NCI-H1417 (cell line): ENCODE measurements around the gene COL13A1.

ENCODE experiments used
- DNase-seq, 3 experiments: peaks; one replicate each; lab custom pipeline; 2025; lab: John Stamatoyannopoulos, UW

Gene COL13A1

DNA sequence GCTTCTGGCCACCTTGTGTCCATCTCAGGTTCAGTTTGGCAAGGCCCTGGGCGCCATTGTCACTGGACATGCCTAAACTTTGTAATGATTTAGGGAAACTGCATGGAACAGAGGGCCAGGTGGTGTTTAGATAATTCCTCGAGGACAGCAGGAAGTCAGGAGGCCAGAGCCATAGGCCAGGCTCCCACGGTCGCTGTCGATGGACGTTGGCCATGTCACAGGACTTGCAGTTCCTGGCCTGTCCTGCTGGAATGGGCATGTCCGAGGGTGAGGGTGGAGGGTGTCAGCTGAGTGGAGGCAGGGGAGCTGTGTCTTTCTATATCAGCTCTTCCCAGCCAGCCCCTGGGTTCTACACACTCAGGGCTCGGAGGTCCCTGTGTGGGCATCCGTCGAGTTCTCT is 143.1 kb downstream of the COL13A1 start:
- no peak for DNase-seq

DNA sequence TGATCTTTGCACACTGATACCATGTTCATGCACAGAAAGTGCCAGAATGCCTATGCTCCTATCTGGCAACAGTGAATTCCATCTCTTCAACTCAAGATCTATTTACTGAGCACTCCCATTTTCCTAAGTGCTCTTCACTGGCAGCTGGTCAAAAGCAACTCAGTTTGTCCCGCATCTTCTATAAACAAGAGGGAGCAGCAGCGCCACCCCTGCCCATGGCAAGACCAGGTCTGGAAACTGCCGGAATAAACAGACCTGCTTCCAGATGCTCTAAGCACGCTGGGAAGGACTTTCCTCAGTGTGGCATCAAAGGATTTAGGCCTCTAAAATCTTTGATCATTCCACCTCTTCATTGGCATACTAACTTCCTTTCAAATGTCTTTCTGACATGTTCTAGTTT is 146.6 kb downstream of the COL13A1 start:
- peak in 1 of 3 experiments; percentile 71 for DNase-seq

DNA sequence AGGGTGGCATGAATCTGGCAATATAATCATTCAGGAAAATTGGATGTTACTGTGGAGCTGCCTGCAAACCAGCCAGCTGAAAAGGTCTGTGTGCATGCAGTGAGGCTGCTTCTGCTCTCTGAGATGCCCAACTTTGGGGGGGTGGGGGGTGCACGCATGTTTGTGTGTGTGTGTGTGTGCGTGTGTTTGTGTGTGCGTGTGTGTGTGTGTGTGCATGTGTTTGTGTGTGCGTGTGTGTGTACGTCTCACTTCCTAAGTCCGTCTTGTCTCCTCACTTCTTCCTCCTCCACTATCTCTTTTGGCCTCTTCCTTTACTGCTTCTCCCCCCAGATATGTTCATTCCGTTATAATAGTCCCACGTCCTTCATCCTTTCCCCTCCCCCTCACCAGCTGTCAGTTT is 148.1 kb downstream of the COL13A1 start:
- no peak for DNase-seq

DNA sequence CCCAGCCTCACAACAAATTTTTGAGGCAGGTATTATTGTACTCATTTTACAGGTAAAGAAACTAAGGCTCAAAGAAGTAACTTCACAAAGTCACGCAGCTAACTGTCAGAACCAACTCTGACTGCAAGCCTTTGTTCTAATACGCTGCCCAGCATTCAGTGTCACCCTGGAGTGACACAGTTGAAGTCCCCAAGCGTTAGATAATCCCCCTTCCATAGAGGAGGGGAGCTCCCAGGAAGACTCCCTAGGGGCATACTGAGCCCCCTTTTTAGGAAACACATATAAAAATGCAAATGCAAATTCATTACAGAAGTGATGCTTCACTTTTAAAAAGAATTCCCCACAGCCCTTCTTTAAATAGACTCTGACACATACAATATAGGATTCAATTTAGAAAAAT is 150.0 kb downstream of the COL13A1 start:
- no peak for DNase-seq

DNA sequence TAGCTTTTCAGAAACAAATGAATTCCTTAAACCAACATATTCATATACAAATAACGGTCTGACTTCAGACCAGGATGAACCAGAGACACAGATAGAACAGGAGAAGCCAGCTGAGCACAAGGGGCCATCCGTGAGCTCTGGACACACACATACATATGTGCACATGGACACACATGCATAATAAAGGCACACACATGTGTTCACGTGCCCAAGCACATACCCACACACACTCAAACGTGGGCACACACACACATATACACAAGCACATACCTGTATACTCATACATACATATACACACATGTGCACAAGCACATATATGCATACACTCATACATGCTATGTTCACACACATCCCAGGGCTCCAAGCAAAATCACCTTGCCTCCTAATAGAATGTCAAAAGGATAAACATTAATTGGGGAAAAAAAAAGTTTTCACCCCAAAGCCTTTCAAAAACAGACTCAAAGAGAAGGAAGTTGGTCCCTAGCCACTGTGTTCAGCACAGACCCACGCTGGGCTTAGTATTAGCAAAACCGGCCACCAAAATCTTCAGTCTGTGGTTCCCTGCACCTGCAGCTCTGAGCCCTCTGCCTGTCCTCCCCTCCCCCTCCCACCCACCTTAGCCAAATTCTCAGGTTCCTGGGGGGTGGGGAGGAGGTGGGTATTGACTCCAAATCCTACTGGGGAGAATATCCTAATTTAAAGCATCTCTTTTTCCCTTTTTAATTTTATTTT is 150.5 kb downstream of the COL13A1 start:
- no peak for DNase-seq

DNA sequence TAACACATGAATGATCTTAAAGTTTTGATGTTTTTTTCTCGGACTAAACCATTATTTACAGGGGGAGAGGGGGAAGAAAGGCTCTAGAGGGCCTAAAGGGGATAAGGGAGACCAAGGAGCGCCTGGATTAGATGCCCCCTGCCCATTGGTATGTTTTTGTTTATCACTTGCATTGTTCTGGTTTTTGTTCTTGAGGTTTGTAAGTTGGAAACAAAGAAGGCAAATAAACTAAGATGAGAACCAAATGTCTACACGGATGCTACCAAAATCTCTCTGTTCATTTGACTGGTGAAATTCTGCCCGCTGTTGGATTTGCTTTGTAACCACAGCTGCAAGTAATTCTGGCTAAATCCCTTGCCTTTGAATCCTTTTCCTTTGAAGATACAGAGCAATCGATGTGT is 151.1 kb downstream of the COL13A1 start:
- no peak for DNase-seq

DNA sequence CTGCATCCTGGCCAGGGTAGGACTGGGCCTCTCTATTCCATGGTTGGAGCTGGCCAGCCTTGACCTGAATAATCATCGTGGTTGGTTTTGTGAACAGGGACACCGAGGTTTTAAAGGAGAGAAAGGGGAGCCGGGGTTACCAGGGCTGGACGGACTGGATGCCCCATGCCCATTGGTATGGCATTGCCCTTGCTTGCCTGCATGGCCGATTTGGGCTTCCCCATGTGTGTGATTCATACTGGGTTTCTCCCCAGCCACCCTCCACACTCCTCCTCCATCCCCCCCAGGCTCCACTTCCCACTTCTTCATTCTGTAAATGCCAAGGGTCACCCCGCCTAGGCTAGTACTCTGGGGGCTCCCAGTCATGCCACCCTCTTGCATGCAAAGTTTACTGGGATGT is 152.1 kb downstream of the COL13A1 start:
- no peak for DNase-seq

DNA sequence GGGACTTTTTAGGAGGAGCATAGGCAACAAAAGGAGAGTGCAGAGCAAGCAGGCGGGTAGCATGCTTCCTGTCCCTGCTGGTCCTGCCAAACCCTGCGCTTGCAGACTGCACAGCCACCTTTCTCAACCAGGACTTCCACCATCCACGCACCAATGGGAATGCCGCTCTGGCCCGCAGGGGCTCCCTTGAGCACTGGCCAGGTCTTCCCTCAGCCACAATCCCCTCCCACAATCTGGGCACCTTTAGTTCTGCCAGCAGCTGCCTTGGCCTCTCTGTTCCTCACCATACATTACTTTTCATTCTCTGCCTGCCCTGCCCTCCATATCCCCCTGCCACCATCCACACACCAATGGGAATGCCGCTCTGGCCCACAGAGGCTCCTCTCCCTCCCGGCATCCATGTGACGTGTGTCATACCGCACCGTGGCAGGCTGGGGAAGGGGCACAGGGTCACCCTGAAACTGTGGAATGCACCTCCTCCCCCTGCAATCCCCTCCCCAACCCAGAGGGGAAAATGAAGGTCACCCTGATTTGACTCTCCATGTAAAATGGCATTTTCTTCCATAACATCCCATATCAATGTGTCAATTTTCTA is 153.6 kb downstream of the COL13A1 start:
- no peak for DNase-seq

DNA sequence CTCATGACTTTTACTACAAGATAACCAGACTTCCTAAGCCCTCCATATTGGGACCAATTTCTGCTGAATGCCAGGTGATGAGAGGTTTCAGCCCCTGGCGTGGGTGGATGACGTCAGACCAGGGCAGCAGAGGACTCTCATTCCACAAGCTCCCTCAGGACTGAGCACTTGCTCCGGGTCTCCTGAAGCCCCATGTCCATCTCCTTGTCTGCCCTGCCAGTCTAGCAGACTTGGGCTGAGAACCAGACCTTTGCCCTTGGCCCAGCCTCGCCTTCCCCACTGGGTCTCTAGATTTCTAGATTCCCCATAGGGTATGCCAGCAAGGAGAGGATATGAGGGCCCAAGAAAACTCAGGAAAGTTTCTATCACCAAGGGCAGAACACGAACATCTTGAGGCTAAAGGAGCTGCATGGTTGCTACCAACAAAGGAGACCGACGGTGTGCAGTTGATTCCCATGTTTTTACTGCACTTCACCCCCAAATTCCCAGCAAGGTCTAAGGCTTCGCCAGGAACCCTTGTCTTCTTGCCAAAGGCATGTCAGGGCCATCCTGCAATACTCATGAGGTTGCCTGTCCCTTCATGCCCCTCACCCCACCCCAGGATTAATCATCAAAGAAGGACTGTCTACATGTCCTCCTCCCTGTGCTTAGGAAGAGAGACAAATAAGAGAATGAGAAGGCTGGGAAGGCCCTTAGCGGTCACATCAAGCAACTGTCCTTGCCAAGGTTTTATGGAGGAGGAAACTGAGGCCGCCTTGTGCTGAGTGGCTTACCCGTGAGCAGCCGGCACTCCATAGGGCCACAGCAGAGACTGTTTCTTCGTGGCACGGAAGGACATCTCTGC is 154.4 kb downstream of the COL13A1 start:
- no peak for DNase-seq

DNA sequence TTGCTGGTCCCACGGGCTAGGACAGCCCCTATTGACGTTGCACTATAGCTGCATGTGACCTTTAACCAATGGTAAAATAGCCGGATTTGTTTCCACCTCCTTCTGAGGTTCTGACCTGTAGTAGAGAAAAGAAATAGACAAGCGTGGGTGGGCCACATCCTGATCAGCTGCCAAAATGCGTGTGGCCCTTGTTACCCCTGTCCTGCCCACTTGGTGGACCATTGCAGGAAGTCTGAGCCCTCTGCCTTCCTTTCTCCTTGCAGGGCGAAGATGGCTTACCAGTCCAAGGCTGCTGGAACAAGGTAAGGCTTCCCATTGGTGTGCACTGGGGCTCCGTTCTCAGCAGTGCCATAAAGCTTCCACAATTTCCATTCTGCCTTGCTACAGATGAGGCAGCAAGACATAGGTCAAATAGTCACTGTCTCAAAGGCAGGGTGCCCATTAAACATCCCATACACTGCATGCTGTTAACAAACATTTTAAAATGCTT is 155.1 kb downstream of the COL13A1 start:
- DNase-seq, result no peak

DNA sequence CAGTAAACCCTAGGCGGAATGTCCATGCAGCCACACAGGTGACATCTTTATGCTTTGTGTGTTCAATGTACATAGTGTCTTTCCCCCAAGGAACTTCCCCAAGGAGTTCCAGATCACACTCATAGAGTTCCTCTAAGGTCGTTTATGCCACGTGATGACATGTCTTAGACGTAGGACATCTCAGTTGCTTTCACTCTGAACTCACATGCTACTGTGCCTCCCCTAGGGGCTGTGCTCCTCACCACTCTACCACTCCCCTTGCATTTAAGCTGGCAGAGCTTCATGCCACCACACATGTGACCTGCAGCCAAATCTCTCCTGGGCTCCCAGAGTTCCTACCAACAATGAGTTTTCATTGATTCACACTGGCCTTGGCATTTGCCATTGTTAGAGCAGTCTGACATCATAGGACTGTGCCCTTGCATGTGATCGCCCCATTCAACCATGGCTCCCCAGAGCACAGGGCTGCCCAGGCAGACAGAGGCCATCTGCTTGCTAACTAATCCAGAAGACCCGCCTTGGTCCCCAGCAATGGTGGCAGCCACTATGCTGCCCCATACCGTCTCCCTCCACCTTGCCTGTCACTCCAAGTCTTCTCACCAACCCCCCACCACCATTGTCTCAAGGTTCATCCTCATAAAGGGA is 155.7 kb downstream of the COL13A1 start:
- no peak for DNase-seq

DNA sequence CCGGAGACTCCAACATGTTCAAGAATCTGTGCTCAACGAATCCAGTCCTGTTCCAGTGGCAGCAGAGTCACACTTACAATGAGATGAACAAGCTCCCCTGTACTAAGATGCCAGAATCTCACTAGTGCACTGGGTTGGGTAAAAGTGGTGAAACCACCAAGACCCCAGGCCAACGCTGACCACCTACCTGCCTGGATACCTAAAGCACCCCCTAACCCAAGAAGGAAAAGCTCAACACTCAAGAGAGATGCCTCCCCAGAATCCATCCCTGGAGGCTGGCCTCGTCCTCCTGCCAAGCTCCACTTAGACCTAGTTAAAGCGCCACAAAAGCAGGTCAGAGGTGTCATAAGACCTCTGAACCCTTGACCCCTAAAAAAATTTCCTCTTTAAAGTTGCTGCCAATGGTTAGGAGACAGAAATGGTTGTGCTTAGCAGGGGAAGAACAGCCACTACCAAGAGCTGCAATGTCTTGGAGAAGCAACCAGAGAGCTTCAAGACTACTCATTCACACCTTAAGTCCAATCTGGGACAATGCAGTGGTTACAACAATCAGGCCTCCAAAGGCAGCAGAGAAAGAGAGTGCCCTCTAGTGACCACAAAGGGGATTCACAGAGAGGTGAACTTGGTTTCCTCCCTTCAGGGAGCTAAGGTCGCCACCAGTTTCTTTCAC is 156.3 kb downstream of the COL13A1 start:
- DNase-seq, result peak; percentile 20 to 62 (median 21)

DNA sequence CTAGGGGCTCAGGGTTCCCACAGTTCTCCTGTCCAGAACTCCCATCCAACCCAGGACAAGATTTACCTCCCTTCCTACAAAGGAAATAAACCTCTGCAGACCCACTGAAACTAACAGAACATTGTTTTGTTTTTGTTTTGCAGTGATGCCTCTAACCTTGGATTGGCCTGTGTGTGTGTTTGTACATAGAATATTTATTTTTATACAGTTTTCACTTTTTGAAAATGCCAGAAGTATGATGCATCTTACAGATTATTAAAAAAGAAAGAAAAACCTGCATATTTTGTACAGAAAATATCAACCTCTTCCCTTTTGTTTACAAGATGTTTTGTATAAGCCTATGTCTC is 156.8 kb downstream of the COL13A1 start:
- DNase-seq, result no peak

DNA sequence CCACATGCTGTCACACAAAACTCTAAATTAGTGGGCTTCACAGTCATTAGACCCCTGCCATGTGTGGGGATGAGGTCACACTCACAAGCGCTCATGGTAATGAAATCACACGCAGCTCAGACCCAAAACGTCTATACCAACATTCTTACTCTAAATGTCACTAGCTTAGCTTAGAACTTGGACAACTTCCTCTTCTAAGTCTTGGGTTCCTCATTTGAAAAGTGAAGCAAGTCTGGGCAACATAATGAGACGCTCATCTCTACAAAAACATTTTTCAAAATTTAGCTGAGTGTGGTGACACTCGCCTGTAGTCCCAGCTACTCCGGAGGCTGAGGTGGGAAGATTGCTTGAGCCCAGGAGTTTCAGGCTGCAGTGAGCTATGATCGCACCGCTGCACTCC is 158.2 kb downstream of the COL13A1 start:
- DNase-seq, result no peak

DNA sequence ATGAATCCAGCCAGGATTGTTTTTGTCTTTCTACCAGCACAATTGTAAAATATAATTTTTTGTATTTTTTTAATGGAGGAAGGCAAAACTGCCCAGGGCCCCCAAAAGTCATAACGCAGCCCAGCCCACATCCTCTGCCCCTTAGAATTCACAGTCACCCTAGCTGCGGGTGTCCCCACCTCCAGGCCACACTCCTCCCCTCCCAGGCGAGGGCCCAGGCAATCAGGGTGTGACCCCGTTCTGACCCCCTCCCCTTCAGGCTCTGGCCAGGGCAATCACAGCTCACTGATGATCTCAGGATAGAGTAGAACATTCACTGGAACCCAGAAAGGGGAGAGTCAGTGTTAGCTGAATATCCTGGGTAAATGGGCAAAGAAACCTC is 158.9 kb downstream of the COL13A1 start:
- DNase-seq, result no peak

DNA sequence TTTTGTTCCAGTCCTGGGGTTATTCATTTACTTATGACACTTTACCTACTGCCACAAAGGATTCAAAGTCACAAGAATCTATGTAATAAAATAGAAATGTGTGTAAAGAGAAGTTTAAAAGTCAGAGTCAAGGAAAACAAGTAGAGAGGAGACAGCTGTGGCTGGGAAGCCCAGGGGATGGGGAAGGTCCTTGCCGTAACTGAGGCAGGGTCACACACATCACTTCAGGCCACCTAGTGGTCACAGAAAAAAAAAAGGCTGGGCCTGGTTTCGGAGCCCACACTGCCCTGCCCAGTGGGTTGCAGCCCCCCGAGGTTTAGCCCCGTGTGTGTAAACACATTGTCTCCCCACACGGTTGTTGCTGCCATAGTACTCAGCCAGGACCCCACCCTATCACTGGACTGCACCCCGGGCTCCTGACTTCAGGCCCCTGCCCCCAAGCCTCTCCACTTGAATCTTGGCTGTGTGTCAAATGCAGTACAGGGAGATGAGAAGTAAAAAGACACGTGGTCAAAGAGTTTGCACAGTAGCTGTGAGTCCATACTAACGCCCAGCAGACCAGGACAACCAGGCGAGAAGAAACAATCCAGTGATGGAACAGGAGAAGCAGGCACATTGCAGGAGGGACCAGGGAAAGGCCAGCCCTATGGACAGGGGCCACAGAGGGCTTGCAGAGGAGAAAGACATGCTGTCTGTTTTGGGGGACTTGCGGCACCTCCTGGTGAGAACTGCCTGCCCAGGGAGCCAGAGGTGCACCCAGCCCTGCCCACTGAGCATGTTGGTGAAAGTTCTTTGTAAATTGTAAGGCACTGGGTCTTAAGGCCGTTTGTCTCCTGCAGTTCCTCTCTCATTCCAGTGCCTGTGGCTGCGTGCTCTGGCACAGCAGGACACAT is 159.5 kb downstream of the COL13A1 start:
- peak in 2 of 3 experiments; percentile 4 to 34 for DNase-seq

DNA sequence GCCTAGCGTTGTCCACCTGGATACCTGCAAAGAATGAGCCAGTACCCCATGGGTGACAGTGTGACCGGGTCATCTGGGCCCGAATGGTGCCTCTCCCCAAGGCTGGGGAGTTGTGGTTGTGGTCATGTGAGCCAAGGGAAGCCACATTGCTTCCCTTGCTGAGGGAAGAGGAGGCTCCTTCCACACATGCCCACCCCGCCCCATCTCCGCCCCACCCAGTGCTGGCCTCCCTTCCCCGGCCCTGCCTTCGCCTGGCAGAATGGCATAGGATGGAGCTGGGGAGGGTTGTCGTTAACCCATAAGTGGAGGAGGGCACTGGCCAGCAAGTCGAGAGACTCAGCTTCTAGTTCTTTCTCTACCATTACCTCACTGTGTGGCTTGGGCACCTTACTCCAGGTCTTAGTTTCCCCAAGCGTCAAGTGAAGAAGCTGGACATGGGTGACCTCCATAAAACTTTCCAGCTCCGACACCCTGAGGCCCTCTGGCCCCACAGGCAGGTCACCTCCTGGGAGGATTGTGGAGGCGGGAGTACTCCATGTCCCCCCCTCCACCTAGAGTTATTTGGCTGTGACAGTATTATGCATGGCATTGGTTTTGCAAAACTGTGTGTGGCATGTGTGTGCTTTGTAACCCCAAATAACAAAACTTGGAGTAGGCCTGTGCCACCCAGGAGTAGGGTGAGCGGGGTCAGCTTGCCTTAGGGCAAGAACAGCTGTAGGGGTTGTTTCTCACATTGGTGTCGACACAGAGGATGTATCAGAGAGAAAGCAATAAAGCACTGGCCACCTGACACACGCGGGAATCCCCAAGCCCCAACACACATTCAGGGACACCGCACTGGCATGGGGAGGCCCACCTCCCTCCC is 160.4 kb downstream of the COL13A1 start:
- DNase-seq, result no peak

DNA sequence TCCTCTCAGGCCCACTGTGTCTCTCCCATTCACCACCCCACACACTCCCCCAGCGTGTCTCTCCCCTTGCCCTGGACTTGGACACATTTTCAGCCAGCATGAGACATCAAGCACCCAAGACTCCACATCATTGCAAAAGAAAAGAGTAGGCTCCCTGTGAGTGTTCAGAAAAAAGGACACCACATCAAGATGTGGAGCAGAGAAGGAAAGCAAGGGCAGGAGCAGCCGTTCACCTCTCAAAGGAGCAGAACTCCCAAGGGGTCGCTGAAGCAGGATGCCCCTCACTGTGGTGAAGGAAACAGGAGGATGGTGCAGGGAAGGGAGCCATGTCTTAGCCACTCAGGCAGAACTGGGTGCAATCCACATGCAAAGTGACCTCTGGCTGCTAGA is 161.0 kb downstream of the COL13A1 start:
- no peak for DNase-seq

DNA sequence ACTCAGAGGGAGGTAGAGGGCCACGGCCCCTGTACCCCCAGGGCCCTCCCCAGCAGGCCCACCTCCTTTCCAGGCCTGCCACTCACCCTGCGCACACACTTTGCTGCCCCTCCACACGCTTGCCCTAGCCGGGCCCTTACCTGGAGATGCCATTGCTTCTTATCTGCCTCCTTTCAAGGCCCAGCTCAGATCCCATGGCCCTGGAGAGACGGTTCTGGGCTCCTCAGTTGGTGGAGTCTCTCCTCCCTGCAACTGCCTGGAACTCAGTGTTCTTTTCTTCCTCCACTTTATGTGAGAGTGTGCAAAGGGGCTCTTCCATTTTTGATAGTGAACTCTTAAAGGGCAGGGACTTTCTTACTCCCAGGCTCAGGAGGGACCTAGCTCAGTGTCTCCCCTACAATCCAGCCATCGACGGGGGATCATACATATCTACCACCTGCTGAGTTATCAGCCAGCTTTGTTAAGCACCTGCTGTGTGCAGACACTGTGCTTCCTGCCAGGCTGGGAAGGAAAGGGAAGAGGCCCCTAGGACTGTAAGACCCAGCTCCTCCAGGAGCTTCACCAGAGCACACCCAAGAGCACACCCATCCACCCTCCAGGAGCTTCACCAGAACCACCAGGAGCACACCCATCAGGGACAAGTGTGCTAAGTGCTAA is 161.6 kb downstream of the COL13A1 start:
- no peak for DNase-seq
